H9 (cell line): ENCODE measurements around the gene EHBP1. TPM values are rescaled to one million over a fixed set of nuclear protein-coding genes. Genes with fewer than 3 reads are reported as not detected.

Experiments
- DNase-seq: peaks from one replicate; pipeline ENCODE4 v3.0.0-alpha.2; 2017
- H2AFZ ChIP-seq: one replicate; pipeline ENCODE4 v1.6.1; 2013; ENCODE audit warnings: mild to moderate bottlenecking, low read length, control low read depth, moderate library complexity
- H2AK5ac ChIP-seq: 2 replicates; pipeline ENCODE4 v1.6.1; 2013; ENCODE audit warnings: low read length, control low read depth, mixed read lengths; ENCODE audit not compliant: insufficient read length
- H2BK120ac ChIP-seq: one replicate; pipeline ENCODE4 v1.6.1; 2013; ENCODE audit warnings: low read depth, mild to moderate bottlenecking, low read length, control low read depth, inconsistent platforms; ENCODE audit not compliant: poor library complexity, severe bottlenecking
- H2BK12ac ChIP-seq: 2 replicates; pipeline ENCODE4 v1.6.1; 2013; ENCODE audit warnings: low read length, control low read depth, mixed read lengths, low read depth; ENCODE audit not compliant: insufficient read length
- H2BK15ac ChIP-seq: 2 replicates; pipeline ENCODE4 v1.6.1; 2013; ENCODE audit warnings: low read depth, low read length, control low read depth
- H2BK20ac ChIP-seq: one replicate; pipeline ENCODE4 v1.6.1; 2013; ENCODE audit warnings: low read depth, mild to moderate bottlenecking, low read length, control low read depth, inconsistent platforms; ENCODE audit not compliant: poor library complexity, severe bottlenecking
- H2BK5ac ChIP-seq: 2 replicates; pipeline ENCODE4 v1.6.1; 2013; ENCODE audit warnings: low read length, control low read depth, mixed read lengths; ENCODE audit not compliant: insufficient read length
- H3K14ac ChIP-seq: 2 replicates; pipeline ENCODE4 v1.6.1; 2013; ENCODE audit warnings: low read length, control low read depth; ENCODE audit not compliant: insufficient read depth
- H3K18ac ChIP-seq: 2 replicates; pipeline ENCODE4 v1.6.1; 2013; ENCODE audit warnings: low read depth, mild to moderate bottlenecking, mixed read lengths, low read length, control low read depth; ENCODE audit not compliant: insufficient read length
- H3K23ac ChIP-seq: 2 replicates; pipeline ENCODE4 v1.6.1; 2013; ENCODE audit warnings: low read length, control low read depth, mixed read lengths, low read depth; ENCODE audit not compliant: insufficient read length
- H3K23me2 ChIP-seq: 2 replicates; pipeline ENCODE4 v1.6.1; 2013; ENCODE audit warnings: low read depth, mild to moderate bottlenecking, mixed read lengths, low read length, control low read depth; ENCODE audit not compliant: insufficient read length, poor library complexity, severe bottlenecking
- H3K27ac ChIP-seq: 2 replicates; pipeline ENCODE4 v1.5.1; 2013; ENCODE audit warnings: low read length, control low read depth, mixed read lengths, low read depth; ENCODE audit not compliant: insufficient read length
- H3K27me3 ChIP-seq: 2 replicates; pipeline ENCODE4 v1.6.1; 2013; ENCODE audit warnings: low read length, control low read depth, inconsistent platforms; ENCODE audit not compliant: insufficient read depth
- H3K4ac ChIP-seq: 2 replicates; pipeline ENCODE4 v1.6.1; 2013; ENCODE audit warnings: low read depth, mild to moderate bottlenecking, control low read depth, inconsistent platforms, low read length, moderate library complexity
- H3K4me1 ChIP-seq: 2 replicates; pipeline ENCODE4 v1.6.1; 2013; ENCODE audit warnings: low read length, control low read depth, inconsistent platforms; ENCODE audit not compliant: insufficient read depth
- H3K4me2 ChIP-seq: 2 replicates; pipeline ENCODE4 v1.6.1; 2013; ENCODE audit warnings: low read length, control low read depth, mixed read lengths; ENCODE audit not compliant: insufficient read length, insufficient read depth
- H3K56ac ChIP-seq: 2 replicates; pipeline ENCODE4 v1.6.1; 2013; ENCODE audit warnings: low read depth, mild to moderate bottlenecking, mixed read lengths, low read length, control low read depth; ENCODE audit not compliant: insufficient read length
- H3K79me1 ChIP-seq: 2 replicates; pipeline ENCODE4 v1.6.1; 2013; ENCODE audit warnings: low read depth, mild to moderate bottlenecking, moderate library complexity, low read length, control low read depth, inconsistent platforms; ENCODE audit not compliant: insufficient read depth, poor library complexity, severe bottlenecking
- H3K79me2 ChIP-seq: 2 replicates; pipeline ENCODE4 v1.6.1; 2013; ENCODE audit warnings: low read length, control low read depth, inconsistent platforms; ENCODE audit not compliant: insufficient read depth
- H3K9ac ChIP-seq: 2 replicates; pipeline ENCODE4 v1.6.1; 2013; ENCODE audit warnings: low read length, control low read depth, mixed read lengths; ENCODE audit not compliant: insufficient read length; ENCODE audit errors: extremely low read depth
- H3K9me3 ChIP-seq: one replicate; pipeline ENCODE4 v1.6.1; 2013; ENCODE audit warnings: low read depth, low read length, inconsistent platforms; ENCODE audit not compliant: control insufficient read depth
- H3T11ph ChIP-seq: one replicate; pipeline ENCODE4 v1.6.1; 2013; ENCODE audit warnings: mild to moderate bottlenecking, low read length, control low read depth, inconsistent platforms
- H4K20me1 ChIP-seq: one replicate; pipeline ENCODE4 v1.6.1; 2013; ENCODE audit not compliant: control insufficient read depth, insufficient read length, insufficient read depth
- H4K5ac ChIP-seq: 2 replicates; pipeline ENCODE4 v1.6.1; 2013; ENCODE audit warnings: low read depth, mild to moderate bottlenecking, mixed read lengths, low read length, control low read depth; ENCODE audit not compliant: insufficient read length
- H4K8ac ChIP-seq: replicated peaks from 2 replicates; pipeline ENCODE4 v1.6.1; 2013; ENCODE audit warnings: low read length, control low read depth, mixed read lengths, low read depth; ENCODE audit not compliant: insufficient read length
- H4K91ac ChIP-seq: 2 replicates; pipeline ENCODE4 v1.6.1; 2013; ENCODE audit warnings: low read depth, mild to moderate bottlenecking, moderate library complexity, mixed read lengths, low read length, control low read depth; ENCODE audit not compliant: insufficient read length
- H3K27ac Mint-ChIP-seq, 3 experiments: 2 replicates in 2 of 3; 3 replicates in 1 of 3; pipeline ENCODE4 v1.8.0; 2020 to 2021; ENCODE audit warnings: mixed read lengths in 3 of 3, mild to moderate bottlenecking in 1 of 3, moderate library complexity in 1 of 3
- H3K27me3 Mint-ChIP-seq: 2 replicates; pipeline ENCODE4 v1.8.0; 2021; ENCODE audit warnings: low read depth, mild to moderate bottlenecking, moderate library complexity, mixed read lengths
- H3K36me3 Mint-ChIP-seq, 3 experiments: 2 replicates in 2 of 3; 3 replicates in 1 of 3; pipeline ENCODE4 v1.8.0; 2020 to 2021; ENCODE audit warnings: low read depth in 3 of 3, mixed read lengths in 3 of 3; ENCODE audit not compliant: insufficient read depth in 1 of 3
- H3K4me1 Mint-ChIP-seq, 2 experiments: 2 replicates each; pipeline ENCODE4 v1.8.0; 2020; ENCODE audit warnings: mixed read lengths in 2 of 2
- H3K4me3 Mint-ChIP-seq, 2 experiments: 2 replicates in 1 of 2; 3 replicates in 1 of 2; pipeline ENCODE4 v1.8.0; 2020 to 2021; ENCODE audit warnings: mild to moderate bottlenecking in 2 of 2, mixed read lengths in 2 of 2, moderate library complexity in 1 of 2
- H3K9me3 Mint-ChIP-seq, 2 experiments: 2 replicates in 1 of 2; 3 replicates in 1 of 2; pipeline ENCODE4 v1.8.0; 2020; ENCODE audit warnings: mild to moderate bottlenecking in 2 of 2, mixed read lengths in 2 of 2, moderate library complexity in 1 of 2
- CTCF ChIP-seq: fragments of 200-600 bp; sonication (generic); conservative IDR thresholded peaks from 3 replicates; pipeline ENCODE4 v1.8.0; 2021; ENCODE audit warnings: antibody characterized with exemption, mild to moderate bottlenecking
- WGBS: extraction: QIAGEN DNeasy Blood & Tissue Kit; methylation state at CpG from one replicate; pipeline ENCODE4 v1.1.7; 2013; ENCODE audit warnings: missing lambda C conversion rate, low lambda C conversion rate, mixed read lengths; ENCODE audit not compliant: insufficient read length; ENCODE audit errors: extremely low coverage; 5-methylcytosine and 5-hydroxymethylcytosine counted together
- total RNA-seq: library from RNA; stranded (reverse); gene quantifications from 2 replicates; pipeline ENCODE4 v1.2.1, GENCODE V29; 2021

EHBP1 gene
- total RNA-seq, 1 experiment from 2014 or later, result 35.6 TPM

- Histone ChIP-seq H3K79me1 (no peaks in the 10 kb centered on the region), H3K4ac (no peak overlapping the region), H4K5ac (no peak overlapping the region), H4K91ac (no peak overlapping the region), H4K20me1 (no peaks in the 10 kb centered on the region), H3K14ac (no peak overlapping the region), H3K27ac (no peak overlapping the region), H2AK5ac (no peak overlapping the region), H2BK5ac (no peak overlapping the region), H3K27me3 (no peaks in the 10 kb centered on the region), H3K23ac (no peak overlapping the region), H2AFZ (no peak overlapping the region), H3K9me3 (no peaks in the 10 kb centered on the region), H3K79me2 (no peaks in the 10 kb centered on the region), H4K8ac (no peak overlapping the region), H3K18ac (no peak overlapping the region), H3K23me2 (no peaks in the 10 kb centered on the region), H3T11ph (no peak overlapping the region), H2BK15ac (no peak overlapping the region), H3K9ac (no peak overlapping the region), H3K4me1 (no peaks in the 10 kb centered on the region), H3K56ac (no peak overlapping the region), H3K4me2 (no peak overlapping the region), H2BK20ac (no peak overlapping the region), H2BK12ac (no peak overlapping the region), H2BK120ac (no peak overlapping the region)
- Mint-ChIP-seq H3K4me3 (no peak overlapping the region), H3K9me3 (peaks cover 10 to 11% of the 10 kb centered on the region in 2 experiments), H3K4me1 (no peaks in the 10 kb centered on the region), H3K27me3 (no peaks in the 10 kb centered on the region), H3K27ac (no peak overlapping the region), H3K36me3 (peaks cover 9 to 40% (median 22%) of the 10 kb centered on the region in 3 experiments)
- DNase-seq, result no peak
- WGBS, result no CpG with 5 or more reads among the region's 3 CpGs
- TF ChIP-seq CTCF, result no peak
Measured at GRCh38 chr2:62768615-62769014, 63.1 kb downstream of the EHBP1 start.
